HG02798 (cell line): ENCODE results near the gene COQ7.

Experiments used
- ATAC-seq: cut with Tn5 transposase; IDR thresholded peaks from one replicate; pipeline ENCODE4 v1.9.1; 2021; ENCODE audit warnings: mild to moderate bottlenecking; ENCODE audit not compliant: unreplicated experiment, poor library complexity

The COQ7 gene

DNA sequence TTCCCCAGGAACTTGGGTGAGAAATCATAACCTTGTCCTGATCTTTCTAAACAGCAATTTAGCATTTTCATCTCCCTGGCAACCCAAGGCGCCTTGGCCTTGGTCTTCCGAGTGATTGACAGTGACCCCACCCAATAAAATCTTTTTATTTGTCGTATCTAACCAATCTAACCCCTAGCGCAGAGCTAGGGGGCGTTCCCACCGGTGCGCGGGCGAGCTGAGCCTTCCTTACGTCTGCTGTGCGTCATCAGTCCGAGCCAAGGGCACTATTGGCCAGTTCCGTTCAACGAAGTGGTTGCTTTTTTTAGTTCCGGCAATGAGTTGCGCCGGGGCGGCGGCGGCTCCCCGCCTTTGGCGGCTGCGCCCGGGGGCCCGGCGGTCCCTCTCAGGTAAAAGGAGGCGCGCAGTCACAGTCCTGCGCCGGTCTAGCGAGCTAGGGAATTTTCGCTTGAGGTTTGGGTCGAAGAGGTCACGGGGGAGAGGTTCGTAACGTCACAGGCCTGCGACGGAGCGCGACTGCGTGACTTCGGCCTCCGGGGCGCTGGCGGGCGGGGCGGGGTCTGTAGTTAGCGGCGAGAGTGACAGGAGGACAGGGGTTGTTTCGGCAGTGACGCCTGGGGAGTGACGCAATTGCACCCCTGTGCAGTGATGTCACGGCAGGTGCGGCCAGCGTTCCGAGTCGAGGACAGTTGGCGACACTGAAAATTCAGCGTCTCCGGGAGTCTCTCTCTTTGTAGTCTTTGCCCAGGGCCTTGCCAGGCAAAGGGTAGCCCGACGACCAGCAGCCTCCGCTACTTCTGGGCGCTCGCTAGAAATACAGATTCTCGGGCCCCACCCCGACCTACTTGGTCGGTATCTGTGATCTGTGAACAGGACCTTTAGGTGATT, at the start of gene COQ7:
Gene COQ7, plus strand, starts transcription at position 266 of the 888 bp plus-strand sequence. Its CDS starts 51 bp downstream, at position 317.
- ATAC-seq: peak; percentile 96

- no peak for ATAC-seq
Measured at GRCh38 chr16:19020689-19021088, 46.7 kb upstream of the COQ7 start.

GRCh38 chr16:19021747-19022146, 45.7 kb upstream of the COQ7 start:
- no peak for ATAC-seq

- no peak for ATAC-seq
Measured at GRCh38 chr16:19027416-19027815, 40.0 kb upstream of the COQ7 start.

DNA sequence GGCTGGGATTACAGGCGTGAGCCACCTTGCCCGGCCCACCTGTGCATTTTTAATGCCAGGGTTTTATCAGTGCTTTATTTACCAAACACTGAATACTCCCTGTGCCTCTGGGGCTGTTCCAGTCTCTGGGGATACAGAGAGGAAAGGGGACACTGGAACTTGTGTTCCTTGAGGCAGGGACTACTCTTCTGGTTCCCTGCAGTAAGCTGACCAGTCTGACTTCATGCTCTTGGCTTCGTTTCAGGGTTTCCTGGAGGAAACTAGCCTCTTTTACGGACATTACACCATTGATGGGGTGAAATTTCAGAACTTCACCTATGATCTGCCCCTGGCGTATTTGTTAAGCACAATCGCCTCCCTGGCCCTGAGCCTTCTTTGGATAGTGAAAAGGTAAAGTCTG, 37.4 kb upstream of the COQ7 start:
- ATAC-seq: no peak

GRCh38 chr16:19031738-19032137, 35.7 kb upstream of the COQ7 start:
- no peak for ATAC-seq

GRCh38 chr16:19033761-19034160, 33.7 kb upstream of the COQ7 start:
- no peak for ATAC-seq

- no peak for ATAC-seq
Measured at GRCh38 chr16:19040400-19040799, 27.0 kb upstream of the COQ7 start.

DNA sequence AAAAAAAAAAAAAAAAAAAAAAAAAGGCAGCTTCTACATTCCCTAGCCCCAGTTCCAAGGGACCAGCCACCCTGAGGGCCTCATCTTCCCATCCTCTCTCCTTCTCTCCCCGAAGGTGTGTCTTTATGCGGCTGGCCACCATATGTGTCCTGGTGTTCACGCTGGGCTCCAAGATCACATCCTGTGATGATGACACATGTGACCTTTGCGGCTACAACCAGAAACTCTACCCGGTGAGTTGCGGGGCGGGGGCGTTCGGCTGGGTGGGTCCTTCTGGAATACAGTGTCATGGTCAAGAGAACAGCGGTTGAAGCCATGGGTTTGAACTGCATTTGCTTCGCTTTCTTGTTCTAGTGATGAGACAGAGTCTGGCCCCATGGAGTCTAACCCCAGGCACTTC, 22.6 kb upstream of the COQ7 start:
- no peak for ATAC-seq

- ATAC-seq: no peak
Measured at GRCh38 chr16:19046062-19046461, 21.4 kb upstream of the COQ7 start.

DNA sequence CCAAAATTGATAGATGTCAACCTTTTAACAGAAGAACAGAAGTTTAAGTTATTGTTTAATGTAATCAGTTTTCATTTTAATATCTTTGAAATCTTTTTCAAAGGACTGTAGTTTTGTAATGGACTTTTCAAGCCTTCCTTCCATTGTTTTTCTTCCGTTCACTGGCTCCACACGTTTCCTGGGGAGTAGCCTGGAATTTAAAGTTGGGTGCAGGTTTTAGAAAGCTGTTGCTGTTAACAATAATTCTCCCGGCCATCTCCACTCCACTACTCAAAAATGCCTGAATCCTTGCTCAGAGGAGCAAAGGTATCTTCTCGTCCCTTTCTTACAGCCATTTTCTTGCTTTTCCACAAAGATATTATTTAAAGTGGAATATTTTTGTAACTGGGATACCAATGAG, 4.7 kb upstream of the COQ7 start:
- no peak for ATAC-seq

- no peak for ATAC-seq
Measured at GRCh38 chr16:19066988-19067348, 446 bp upstream of the COQ7 start.

DNA sequence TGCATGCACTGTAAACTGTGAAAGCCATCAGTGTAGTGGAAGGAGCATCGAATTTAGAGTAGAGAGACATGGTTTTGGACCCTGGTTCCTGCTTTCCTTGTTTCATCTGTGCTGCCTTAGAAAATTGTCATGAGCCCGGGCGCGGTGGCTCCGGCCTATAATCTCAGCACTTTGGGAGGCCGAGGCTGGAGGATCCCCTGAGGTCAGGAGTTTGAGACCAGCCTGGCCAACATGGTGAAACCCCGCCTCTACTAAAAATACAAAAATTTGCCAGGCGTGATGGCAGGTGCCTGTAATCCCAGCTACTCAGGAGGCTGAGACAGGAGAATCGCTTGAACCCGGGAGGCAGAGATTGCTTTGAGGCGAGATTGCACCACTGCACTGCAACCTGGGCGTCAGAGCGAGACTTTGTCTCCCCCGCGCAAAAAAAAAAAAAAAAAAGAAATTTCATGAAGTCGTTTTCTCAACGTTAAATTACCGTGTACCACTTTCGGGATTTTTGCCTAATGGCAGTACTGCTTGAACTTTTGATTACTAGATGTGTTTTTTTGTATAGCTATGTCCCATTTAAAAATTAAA, 912 bp downstream of the COQ7 start:
- ATAC-seq: no peak

DNA sequence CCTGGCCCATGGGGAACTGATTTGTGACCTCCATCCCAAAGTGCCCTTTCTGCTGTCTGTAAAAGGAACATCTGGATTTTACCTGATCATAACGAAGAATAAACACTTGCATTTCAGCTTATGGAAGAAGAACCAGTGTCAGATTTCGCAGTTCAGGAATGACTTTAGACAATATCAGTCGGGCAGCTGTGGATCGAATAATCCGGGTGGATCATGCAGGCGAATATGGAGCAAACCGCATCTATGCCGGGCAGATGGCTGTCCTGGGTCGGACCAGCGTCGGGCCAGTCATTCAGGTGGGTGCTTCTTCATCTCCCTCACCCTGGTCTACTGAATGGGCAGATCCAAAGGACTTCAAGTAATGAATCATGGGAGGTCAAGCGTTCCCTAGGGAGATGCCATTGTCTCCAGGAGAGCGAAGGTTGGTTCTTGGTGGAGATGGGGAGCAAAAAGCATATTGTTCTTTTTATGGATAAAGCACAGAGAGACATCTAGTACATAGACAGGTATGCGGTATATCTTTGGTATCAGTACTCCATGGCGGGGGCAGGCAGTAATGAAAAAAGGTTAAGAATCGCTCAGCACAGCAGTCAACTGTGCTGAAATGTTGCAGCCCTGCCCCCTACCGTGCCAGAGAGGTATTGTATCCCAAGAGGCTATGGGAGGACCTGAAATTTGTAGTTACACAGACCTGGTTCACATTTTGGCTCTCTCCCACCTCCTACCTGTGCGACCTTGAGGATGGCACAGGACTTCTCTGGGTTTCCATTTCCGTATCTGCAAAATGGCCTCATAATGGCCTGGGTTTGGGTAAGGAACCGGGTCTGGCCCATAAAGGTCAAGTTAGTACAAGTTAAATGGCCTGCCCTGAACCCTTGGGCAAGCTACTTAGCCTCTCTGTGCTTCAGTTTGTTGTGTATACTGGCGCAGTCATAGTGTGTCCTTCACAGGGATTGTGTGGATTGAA, 4.7 kb downstream of the COQ7 start:
- ATAC-seq: no peak

GRCh38 chr16:19073344-19073743, 5.9 kb downstream of the COQ7 start:
- ATAC-seq: no peak

DNA sequence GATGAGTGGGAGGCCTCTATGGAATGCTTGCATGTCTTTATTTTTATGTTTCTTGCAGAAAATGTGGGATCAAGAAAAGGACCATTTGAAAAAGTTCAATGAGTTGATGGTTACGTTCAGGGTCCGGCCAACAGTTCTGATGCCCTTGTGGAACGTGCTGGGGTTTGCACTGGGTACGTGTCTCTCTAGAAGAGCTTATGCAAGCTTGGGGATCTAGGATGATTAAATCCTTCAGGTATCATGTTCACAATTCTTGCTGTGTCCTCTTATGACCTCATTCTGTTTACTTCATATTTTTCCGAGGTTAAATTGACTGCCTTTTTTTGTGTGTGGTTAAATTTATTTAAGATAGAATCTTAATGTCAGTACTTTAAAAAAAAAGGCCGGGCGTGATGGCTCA, 6.4 kb downstream of the COQ7 start:
- no peak for ATAC-seq

GRCh38 chr16:19075511-19075910, 8.1 kb downstream of the COQ7 start:
- no peak for ATAC-seq

DNA sequence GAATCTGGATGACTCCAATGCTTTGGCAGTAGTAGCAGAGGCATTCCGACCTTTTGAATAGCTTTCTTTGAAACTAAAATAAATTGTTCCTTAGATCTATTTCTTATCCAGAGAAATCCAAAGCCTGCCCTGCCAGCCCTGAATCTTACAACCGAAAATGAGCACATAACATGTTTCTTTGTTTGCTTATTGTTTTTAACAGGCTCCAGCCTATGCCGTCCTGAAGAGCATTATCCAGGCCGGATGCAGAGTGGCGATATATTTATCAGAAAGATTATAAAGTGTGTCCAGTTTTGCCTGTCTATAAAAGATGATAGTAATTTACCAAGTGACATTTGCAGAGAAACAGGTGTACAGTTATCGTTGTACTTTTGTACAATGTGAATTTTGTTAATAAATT, 10.5 kb downstream of the COQ7 start:
- ATAC-seq: no peak

DNA sequence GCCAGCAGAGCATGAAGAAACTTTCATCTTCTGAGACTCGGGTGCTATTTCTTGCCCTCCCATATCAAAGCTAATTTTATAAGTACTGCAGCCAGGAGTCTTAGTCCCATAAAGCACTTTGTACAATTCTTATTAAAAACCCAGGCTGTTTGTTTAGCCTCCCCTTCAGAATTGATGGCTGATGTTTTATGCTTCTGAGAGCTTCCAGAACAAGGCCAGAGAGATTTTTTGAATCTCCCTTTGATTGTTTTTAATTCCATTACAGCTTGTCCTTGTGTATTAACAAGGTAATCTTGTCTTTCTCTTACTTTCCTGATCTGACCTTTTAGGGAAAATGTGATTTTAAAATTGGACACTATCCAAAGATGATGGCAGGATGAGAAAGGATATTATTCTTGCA, 16.3 kb downstream of the COQ7 start:
- no peak for ATAC-seq

GRCh38 chr16:19084139-19084538, 16.7 kb downstream of the COQ7 start:
- no peak for ATAC-seq

DNA sequence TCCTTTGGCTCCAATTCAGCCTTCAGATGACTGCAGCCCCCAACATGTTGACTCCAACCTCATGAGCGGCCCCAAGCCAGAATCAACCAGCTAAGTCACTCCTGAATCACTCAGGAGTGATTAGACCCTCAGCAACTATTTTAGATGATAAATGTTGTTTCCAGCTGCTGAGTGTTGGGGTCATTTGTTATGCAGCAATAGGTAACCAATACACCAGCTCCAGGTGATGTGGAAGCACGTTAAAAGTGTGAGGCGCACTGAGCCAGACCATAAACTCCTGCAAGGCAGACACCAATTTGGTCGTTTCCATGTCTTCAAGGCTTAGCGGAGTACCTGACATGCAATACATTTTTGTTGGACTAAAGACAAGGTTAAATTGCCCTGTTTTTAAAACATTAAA, 17.5 kb downstream of the COQ7 start:
- no peak for ATAC-seq
